ENCODE measurements around the gene PRKN.

The PRKN gene

GRCh38 chr6:162603231-162604015 lies 124.1 kb downstream of the PRKN start:
- TF ChIP-seq CTCF (IDR thresholded peaks at IDR 0.05; ENCODE audit: low read length, missing control alignments): no peak
- no peak for DNase-seq (ENCODE audit: low read depth)

GRCh38 chr6:162602759-162603158 lies 124.8 kb downstream of the PRKN start:
- no peak for DNase-seq (ENCODE audit: low read depth)

More at GRCh38 chr6:162603231-162604015, 124.1 kb downstream of the PRKN start:
- no peak overlapping the region for H3K4me3 ChIP-seq (replicated peaks; ENCODE audit: low read depth, low read length)

GRCh38 chr6:162596676-162597075 lies 130.9 kb downstream of the PRKN start:
- H3K4me3 ChIP-seq (replicated peaks; ENCODE audit: low read depth, low read length): no peak overlapping the region
- no peak for DNase-seq (ENCODE audit: low read depth)
- no peak for TF ChIP-seq CTCF (IDR thresholded peaks at IDR 0.05; ENCODE audit: low read length, missing control alignments)

More at GRCh38 chr6:162602759-162603158, 124.8 kb downstream of the PRKN start:
- H3K4me3 ChIP-seq (replicated peaks; ENCODE audit: low read depth, low read length): no peak overlapping the region
- no peak for TF ChIP-seq CTCF (IDR thresholded peaks at IDR 0.05; ENCODE audit: low read length, missing control alignments)

GRCh38 chr6:162591517-162591916 lies 136.0 kb downstream of the PRKN start:
- no peak overlapping the region for H3K4me3 ChIP-seq (replicated peaks; ENCODE audit: low read depth, low read length)
- no peak for DNase-seq (ENCODE audit: low read depth)
- TF ChIP-seq CTCF (IDR thresholded peaks at IDR 0.05; ENCODE audit: low read length, missing control alignments): no peak

GRCh38 chr6:162581988-162582780 lies 145.4 kb downstream of the PRKN start:
- no peak for DNase-seq (ENCODE audit: low read depth)
- TF ChIP-seq CTCF (IDR thresholded peaks at IDR 0.05; ENCODE audit: low read length, missing control alignments): no peak
- H3K4me3 ChIP-seq (replicated peaks; ENCODE audit: low read depth, low read length): no peak overlapping the region

- TF ChIP-seq CTCF (IDR thresholded peaks at IDR 0.05; ENCODE audit: low read length, missing control alignments): no peak
- no peak overlapping the region for H3K4me3 ChIP-seq (replicated peaks; ENCODE audit: low read depth, low read length)
- no peak for DNase-seq (ENCODE audit: low read depth)
These were observed 146.9 kb downstream of the PRKN start for GRCh38 chr6:162580619-162581018.
